IPS DF 4.7 (cell line): ENCODE measurements around the gene XPNPEP2.

Experiments
- DNase-seq: peaks from one replicate; pipeline ENCODE4 v3.0.0-alpha.2; 2013; ENCODE audit warnings: low spot score; ENCODE audit errors: extremely low read depth

XPNPEP2 gene

GRCh38 chrX:129779086-129779672 is 40.4 kb downstream of the XPNPEP2 start:
- no peak for DNase-seq

GRCh38 chrX:129779747-129780146 is 41.0 kb downstream of the XPNPEP2 start, which contains the start of gene SASH3:
Gene SASH3 (plus strand): TSS chrX:129779949. CDS start chrX:129780098, 149 bp downstream.
- DNase-seq = no peak

- no peak for DNase-seq
These were observed 41.8 kb downstream of the XPNPEP2 start for GRCh38 chrX:129780441-129781105.

GRCh38 chrX:129781134-129781672 is 42.4 kb downstream of the XPNPEP2 start:
- DNase-seq = no peak

- DNase-seq = no peak
These were observed 43.1 kb downstream of the XPNPEP2 start for GRCh38 chrX:129781680-129782495.

- no peak for DNase-seq
These were observed 43.9 kb downstream of the XPNPEP2 start for GRCh38 chrX:129782706-129783105.

- DNase-seq = no peak
These were observed 44.5 kb downstream of the XPNPEP2 start for GRCh38 chrX:129783291-129783713.

GRCh38 chrX:129784371-129784770 is 45.6 kb downstream of the XPNPEP2 start:
- no peak for DNase-seq

GRCh38 chrX:129785160-129785947 is 46.6 kb downstream of the XPNPEP2 start:
- DNase-seq = no peak

- no peak for DNase-seq
These were observed 47.5 kb downstream of the XPNPEP2 start for GRCh38 chrX:129786210-129786651.

GRCh38 chrX:129787336-129788055 is 48.7 kb downstream of the XPNPEP2 start:
- DNase-seq = no peak

GRCh38 chrX:129788527-129788926 is 49.7 kb downstream of the XPNPEP2 start:
- DNase-seq = no peak

GRCh38 chrX:129790146-129790545 is 51.4 kb downstream of the XPNPEP2 start:
- DNase-seq = no peak

GRCh38 chrX:129790808-129791207 is 52.0 kb downstream of the XPNPEP2 start:
- DNase-seq = no peak

- no peak for DNase-seq
These were observed 52.6 kb downstream of the XPNPEP2 start for GRCh38 chrX:129791336-129791735.

- no peak for DNase-seq
These were observed 53.3 kb downstream of the XPNPEP2 start for GRCh38 chrX:129791961-129792570.

GRCh38 chrX:129792586-129793291 is 54.0 kb downstream of the XPNPEP2 start:
- no peak for DNase-seq

- no peak for DNase-seq
These were observed 54.9 kb downstream of the XPNPEP2 start for GRCh38 chrX:129793604-129794191.

- no peak for DNase-seq
These were observed 56.8 kb downstream of the XPNPEP2 start for GRCh38 chrX:129795584-129795983.
